Cardiac septum (tissue), 1 donor: ENCODE results near the gene SLCO3A1. TPM values are rescaled to one million over a fixed set of nuclear protein-coding genes. Genes with fewer than 3 reads are reported as not detected.

Experiments
- DNase-seq: peaks from one replicate; pipeline ENCODE4 v3.0.0-alpha.2; 2020; ENCODE audit warnings: low spot score
- intact Hi-C: fragments of 100-400 bp; cut with DNase I; formaldehyde crosslinking; loops from one replicate; pipeline ENCODE4 v1.14.0; 2022
- total RNA-seq: library from RNA; stranded (reverse); fragmentation: NEBNext Ultra II Directional; extraction: Animal tissue kit (Norgen Biotek cat#: 25700); gene quantifications from one replicate; pipeline ENCODE4 v1.2.1, GENCODE V29; 2021
- donor health status: DM: no; HTN: no; CAD: no.

SLCO3A1 gene
- total RNA-seq, 1 donor from 2014 or later: 43.9 TPM

GRCh38 chr15:92092289-92093105 lies 239.0 kb downstream of the SLCO3A1 start:
- intact Hi-C loops: no loop called here
- no peak for DNase-seq

DNA sequence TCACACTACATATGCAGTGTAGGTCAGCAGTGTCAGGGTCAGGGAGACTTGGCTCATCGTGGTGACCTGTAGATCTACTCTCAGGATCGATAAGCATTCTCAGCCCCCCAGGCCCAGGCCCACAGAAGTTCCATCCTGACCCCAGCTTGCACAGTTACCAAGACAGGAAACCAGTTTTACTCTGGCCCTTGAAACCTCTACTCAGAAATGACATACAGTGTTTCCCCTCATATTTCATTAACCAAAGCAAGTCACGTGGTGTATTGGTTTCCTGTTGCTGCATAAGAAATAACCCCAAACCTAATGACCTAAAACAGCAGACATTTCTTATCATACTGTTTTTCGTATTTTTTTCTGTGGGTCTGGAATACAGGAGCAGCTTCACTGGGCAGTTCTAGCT lies 242.2 kb downstream of the SLCO3A1 start:
- DNase-seq: no peak
- intact Hi-C loops: loop anchor here (5.0 kb wide), 2 partner anchors 297 to 622 kb away; partner anchors contain the start of gene ST8SIA2

DNA sequence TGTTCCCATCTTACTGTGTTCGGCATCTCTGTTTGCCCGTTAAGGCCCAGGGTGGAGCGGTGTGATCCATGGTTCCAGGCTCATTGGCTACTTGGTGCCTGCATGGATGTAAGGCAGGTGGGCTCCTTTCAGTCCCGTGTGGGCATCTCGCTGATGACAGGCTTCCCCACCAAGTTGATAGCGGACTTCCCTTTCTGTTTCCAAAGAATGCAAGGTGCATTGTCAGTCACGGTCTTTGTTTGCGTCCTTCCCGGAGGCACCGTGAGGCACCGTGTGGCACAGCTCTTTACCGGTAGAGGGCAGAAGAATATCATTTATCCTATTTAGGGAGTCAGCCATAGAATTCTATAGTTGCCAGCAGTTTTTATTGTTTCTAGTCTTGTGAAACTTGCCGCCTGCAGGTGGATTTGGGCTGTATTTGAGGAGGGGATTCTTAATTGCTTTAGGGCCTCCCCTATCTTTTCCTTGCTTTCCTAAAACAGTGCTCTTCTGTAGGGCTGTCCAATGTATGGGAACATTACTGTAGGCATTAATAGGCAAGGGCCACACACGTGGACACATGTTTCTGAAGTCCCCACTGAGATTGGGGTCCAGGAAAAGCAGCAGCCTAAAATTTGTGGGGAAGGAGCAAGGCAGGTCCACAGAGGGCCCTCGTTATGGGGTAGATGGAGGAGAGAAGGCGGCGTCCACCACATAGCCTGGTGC lies 244.1 kb downstream of the SLCO3A1 start:
- DNase-seq: no peak
- intact Hi-C loops: loop anchor here (1.0 to 5.0 kb wide), 4 partner anchors 107 to 620 kb away; partner anchors contain the start of gene ST8SIA2

GRCh38 chr15:92098869-92099268 lies 245.4 kb downstream of the SLCO3A1 start:
- intact Hi-C loops: loop anchor here (1.0 to 5.0 kb wide), 4 partner anchors 105 to 618 kb away; partner anchors contain the start of gene ST8SIA2
- DNase-seq: no peak

- no peak for DNase-seq
- intact Hi-C loops: no loop called here
Observed at GRCh38 chr15:92100301-92100700, 246.8 kb downstream of the SLCO3A1 start.

DNA sequence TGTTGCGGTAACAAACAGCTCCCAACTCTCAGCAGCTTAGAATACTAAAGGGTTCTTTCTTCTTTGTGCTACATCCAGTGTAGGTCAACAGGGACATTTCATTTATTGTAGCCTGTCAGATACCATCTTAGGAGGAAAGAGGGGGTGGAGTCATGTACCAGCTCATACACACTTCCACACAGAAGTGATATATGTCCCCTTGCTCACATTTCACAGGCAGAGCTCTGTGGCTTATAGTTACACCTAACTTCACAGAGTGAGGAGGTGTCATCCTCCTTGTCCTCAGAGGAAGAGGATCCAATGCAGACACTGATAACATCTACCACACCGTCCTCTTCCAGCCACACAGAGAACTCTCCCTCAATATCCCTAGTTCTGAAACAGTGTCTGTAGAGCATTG lies 247.2 kb downstream of the SLCO3A1 start:
- DNase-seq: no peak
- intact Hi-C loops: no loop called here

GRCh38 chr15:92101708-92102394 lies 248.3 kb downstream of the SLCO3A1 start:
- intact Hi-C loops: no loop called here
- no peak for DNase-seq

GRCh38 chr15:92102395-92102755 lies 248.9 kb downstream of the SLCO3A1 start:
- intact Hi-C loops: no loop called here
- no peak for DNase-seq

DNA sequence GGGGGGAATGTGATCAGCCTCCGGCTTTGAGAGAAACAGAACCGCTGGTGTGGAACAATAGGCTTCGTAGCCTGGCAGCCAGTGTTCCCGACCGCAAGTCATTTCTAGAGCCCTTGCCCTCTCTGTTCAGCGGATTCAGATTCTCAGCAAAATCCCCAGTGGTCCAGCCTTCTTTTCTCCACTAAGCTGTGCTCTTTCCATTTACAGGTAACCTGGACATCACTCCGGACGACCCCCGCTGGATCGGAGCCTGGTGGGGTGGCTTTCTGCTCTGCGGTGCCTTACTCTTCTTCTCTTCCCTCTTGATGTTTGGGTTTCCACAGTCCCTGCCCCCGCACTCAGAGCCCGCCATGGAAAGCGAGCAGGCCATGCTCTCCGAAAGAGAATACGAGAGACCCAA lies 250.6 kb downstream of the SLCO3A1 start:
- DNase-seq: no peak
- intact Hi-C loops: no loop called here

DNA sequence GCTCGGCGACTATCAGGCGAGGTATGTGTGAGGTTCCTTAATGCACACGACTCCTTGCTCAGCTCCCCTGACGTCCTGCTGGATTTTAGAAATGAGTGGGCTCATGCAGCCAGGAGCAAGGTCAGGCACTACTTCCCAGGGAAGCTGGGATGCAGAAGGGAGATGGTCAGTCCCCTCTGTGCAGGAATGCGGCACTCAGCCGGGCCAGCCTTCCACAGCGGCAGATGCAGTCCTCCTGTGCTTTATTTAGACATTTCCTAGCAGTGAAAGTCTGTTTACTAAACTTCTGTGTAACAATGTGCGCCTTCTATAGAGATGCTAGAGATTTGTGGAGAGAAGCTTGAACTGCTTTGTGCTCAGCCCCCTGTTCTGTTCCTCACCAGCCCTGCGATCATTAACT lies 252.1 kb downstream of the SLCO3A1 start:
- intact Hi-C loops: no loop called here

DNA sequence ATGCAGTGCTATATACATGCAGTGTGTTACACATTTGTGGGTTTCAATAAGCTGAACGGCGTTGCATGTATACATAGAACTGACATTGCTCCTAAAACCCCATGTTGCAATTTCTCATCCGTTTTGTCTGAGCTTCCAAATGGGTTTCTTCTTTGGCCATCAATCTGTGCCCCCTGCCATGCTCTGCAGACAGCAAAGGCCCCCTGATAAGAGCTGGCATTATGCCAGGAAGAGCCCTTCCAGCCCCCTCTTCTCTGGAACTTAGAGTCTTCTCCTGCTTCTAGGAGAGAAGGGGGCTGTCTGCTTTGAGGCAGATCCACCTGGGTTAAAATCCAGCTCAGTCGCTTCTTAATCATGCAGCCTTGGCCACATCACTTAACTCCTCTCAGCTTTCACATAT lies 254.0 kb downstream of the SLCO3A1 start:
- intact Hi-C loops: no loop called here
- DNase-seq: no peak

More for the DNA sequence above, 252.1 kb downstream of the SLCO3A1 start:
- no peak for DNase-seq

- intact Hi-C loops: no loop called here
- no peak for DNase-seq
Observed at GRCh38 chr15:92109191-92109873, 255.8 kb downstream of the SLCO3A1 start.

- intact Hi-C loops: no loop called here
- DNase-seq: no peak
Observed at GRCh38 chr15:92111291-92111690, 257.8 kb downstream of the SLCO3A1 start.

- intact Hi-C loops: no loop called here
- DNase-seq: no peak
Observed at GRCh38 chr15:92111751-92112150, 258.2 kb downstream of the SLCO3A1 start.

- no peak for DNase-seq
- intact Hi-C loops: no loop called here
Observed at GRCh38 chr15:92112180-92112579, 258.7 kb downstream of the SLCO3A1 start.

- DNase-seq: no peak
- intact Hi-C loops: no loop called here
Observed at GRCh38 chr15:92112711-92113110, 259.2 kb downstream of the SLCO3A1 start.

DNA sequence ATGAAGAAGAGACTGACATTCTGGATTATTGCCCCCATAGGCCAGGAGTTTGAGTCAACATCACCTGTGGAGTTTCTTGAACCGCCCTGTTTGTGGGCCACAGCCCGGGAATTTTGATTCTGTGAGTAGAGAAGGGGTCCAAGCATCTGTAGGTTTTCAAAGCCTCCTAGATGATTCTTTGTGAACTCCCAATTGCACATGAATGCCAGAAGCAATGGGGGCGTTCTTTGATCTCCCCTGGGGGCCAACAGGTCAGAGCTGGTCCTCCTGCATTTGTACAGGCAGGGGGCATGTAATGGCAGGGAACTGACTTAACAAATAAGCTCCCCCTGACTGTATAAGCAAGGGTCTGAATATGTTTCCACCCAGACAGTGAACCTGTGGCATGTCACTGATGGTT lies 260.3 kb downstream of the SLCO3A1 start:
- no peak for DNase-seq
- intact Hi-C loops: no loop called here

DNA sequence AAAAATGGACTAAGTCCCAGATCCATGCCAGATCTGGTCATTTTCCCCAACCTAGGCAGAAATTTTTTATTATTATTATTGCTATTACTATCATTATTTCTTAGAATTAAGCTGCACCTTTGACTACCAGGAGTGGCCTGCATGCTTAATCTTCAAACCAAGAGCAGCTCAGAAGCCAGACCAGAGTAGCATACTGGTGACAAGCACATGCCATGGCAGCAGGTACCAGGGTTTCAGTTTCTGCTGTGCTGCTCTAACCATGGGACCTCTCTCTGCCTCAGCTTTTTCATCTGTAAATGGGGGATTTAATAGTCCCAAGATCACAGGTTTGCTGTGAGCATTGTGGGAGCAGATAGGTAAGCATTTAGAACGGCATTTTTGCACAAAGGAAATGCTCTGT lies 262.3 kb downstream of the SLCO3A1 start:
- DNase-seq: no peak
- intact Hi-C loops: no loop called here

DNA sequence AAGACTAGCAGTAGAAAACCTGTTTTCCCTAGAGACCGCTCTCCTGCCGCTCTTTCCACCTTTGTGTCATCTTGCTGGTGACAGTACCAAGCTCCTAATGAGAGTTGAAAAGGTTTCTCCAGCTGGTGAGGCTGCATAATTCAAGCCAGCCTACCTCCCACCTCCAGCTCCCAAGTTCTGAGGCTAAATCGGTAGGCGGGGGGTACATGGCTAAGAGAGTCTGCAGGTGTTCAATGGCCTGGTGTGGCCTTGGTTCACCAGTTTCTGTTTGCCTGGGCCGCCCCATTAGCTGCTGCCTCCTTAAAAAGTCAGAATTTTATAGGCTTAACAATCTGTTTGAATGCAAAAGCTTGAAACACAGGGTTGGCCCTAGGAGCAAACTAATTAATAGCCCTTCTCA lies 262.8 kb downstream of the SLCO3A1 start:
- intact Hi-C loops: no loop called here
- DNase-seq: no peak

GRCh38 chr15:92117261-92117731 lies 263.8 kb downstream of the SLCO3A1 start:
- DNase-seq: no peak
- intact Hi-C loops: no loop called here
